Glomerular endothelial cell (primary cell): ENCODE measurements around the gene ASB18. TPM values are rescaled to one million over a fixed set of nuclear protein-coding genes. Genes with fewer than 3 reads are reported as not detected.
"Not testable (repeated sequence)": the region's sequence is repeated elsewhere in the genome, so short reads cannot be mapped to it uniquely, and the experiment has no call there.

Experiments used
- DNase-seq: peaks from one replicate; pipeline ENCODE4 v3.0.0-alpha.2; 2011; ENCODE audit warnings: low read depth, low spot score; ENCODE audit errors: extremely low read depth
- total RNA-seq: library from RNA; depleted of rRNA; stranded (reverse); fragments of >200 nt; gene quantifications from 2 replicates; pipeline ENCODE4 v1.2.3, GENCODE V29; 2015

Gene ASB18
- total RNA-seq, 1 donor from 2014 or later = not detected

GRCh38 chr2:236287656-236288055 lies 23.4 kb upstream of the ASB18 start:
- DNase-seq = no peak

DNA sequence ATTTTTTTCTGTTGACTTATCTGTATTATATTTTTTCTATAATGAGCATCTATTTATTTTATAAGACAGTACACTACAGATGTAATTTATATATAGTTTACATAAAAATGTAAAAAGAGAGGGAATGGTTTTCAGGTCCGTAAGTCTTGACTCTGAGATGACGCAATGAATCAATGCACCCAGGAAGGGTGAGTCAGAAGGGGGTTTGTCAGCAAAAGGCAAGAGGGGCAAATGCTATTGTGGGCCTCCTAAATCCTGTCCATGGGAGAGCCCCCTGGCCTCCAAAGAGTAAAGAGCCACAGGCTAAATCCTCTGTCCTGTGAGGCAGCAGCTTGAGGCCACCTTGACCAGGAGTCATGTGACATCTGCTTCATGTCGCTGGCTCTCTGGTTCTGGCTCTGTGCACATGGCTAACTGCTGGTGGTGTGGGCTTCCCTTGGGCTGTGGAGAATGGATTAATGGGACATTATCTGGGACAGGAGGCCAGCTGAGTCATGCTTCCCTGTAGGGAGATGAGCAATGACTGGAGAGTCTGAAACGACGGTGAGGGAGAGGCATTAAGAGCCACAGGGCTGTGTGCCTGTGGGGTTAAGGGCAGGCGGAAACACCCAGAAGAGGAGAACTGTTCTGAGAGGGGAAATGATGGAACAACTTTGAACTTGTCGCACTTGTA lies 22.8 kb upstream of the ASB18 start:
- DNase-seq = no peak

DNA sequence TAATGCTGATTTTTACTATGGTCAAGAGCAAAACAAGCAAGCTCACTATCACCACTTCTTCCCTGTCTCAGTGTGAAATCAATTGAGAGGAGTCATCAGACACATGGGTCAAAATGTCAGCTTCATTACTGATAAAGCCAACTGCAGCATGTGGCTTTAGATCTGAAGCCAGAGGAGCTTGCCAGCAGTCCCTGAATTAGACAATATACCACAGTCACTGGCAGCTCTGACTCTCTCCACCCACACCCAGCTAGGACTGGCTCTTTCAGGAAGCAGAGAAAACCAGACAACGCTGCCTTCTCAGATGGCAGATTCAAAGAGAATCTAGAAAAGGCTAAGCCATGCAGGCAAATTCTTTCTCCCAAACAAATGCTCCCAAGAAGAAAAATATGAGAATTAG lies 20.0 kb upstream of the ASB18 start:
- DNase-seq = no peak

- no peak for DNase-seq
Observed at GRCh38 chr2:236282406-236282805, 18.2 kb upstream of the ASB18 start.

GRCh38 chr2:236281423-236281822 lies 17.2 kb upstream of the ASB18 start:
- no peak for DNase-seq

DNA sequence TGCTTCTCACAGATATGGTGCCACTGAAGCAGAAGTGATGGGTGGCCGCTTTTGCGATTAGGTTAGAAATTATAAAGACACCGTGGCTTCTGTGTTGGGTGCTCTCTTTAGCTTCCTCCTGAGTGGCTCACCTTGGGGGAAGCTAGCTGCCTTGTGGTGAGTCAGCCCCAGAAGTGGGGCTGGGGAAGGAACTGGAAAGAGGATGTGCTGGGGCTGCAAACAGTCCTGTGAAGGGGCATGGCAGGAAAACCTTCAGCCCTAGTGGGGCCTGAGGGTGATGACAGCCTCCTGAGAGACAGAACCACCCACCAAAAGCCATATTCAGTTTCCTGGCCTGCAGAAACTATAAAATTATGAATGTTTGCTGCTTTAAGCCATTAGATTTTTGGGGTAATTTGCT lies 8.9 kb upstream of the ASB18 start:
- no peak for DNase-seq

- no peak for DNase-seq
Observed at GRCh38 chr2:236271851-236272250, 7.6 kb upstream of the ASB18 start.

- DNase-seq = not testable (repeated sequence)
Observed at GRCh38 chr2:236269876-236270275, 5.7 kb upstream of the ASB18 start.

DNA sequence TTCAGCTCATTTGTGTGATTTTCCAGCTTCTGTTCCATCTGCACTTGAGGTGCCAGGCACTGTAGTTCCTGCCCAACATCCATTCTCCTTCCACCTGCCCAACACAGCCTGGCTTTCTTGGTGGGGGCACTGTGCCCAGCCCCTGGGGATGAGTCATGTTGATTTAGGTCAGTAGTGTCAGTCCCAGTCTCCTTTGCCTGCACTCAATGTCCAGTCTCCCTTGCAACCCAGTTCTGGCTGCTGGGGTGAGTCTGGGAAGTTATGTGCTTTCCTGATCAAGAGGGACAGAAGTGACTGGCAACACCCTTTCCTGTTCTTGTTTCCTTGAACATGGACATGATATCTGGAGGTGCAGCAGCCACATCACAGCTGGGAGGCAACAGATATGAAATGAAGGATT lies 1.5 kb upstream of the ASB18 start:
- DNase-seq = no peak

- DNase-seq = no peak
Observed at GRCh38 chr2:236262238-236262637, 2.0 kb downstream of the ASB18 start.

- no peak for DNase-seq
Observed at GRCh38 chr2:236261452-236261851, 2.8 kb downstream of the ASB18 start.

- no peak for DNase-seq
Observed at GRCh38 chr2:236259371-236259770, 4.8 kb downstream of the ASB18 start.

DNA sequence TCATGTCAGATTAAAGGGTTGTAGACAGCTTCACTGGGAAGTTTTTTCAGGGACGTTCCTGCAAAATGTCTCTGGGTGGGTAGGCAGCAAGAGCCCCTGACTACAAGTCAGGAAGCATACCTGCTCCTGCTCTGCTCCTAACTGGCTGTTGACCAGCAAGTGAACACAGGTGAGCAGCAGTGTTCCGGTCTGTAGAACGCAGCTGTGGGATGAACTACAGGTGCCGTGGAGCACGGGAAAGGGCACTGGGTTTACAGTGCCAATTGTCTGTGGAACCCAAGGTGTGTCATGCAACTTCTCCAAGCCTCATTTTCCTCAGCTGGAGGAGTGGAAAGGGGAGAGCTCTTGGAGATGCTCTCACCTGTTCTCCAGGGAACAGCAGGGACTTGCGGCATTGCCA lies 6.6 kb downstream of the ASB18 start:
- DNase-seq = no peak

- DNase-seq = no peak
Observed at GRCh38 chr2:236257136-236257535, 7.1 kb downstream of the ASB18 start.

DNA sequence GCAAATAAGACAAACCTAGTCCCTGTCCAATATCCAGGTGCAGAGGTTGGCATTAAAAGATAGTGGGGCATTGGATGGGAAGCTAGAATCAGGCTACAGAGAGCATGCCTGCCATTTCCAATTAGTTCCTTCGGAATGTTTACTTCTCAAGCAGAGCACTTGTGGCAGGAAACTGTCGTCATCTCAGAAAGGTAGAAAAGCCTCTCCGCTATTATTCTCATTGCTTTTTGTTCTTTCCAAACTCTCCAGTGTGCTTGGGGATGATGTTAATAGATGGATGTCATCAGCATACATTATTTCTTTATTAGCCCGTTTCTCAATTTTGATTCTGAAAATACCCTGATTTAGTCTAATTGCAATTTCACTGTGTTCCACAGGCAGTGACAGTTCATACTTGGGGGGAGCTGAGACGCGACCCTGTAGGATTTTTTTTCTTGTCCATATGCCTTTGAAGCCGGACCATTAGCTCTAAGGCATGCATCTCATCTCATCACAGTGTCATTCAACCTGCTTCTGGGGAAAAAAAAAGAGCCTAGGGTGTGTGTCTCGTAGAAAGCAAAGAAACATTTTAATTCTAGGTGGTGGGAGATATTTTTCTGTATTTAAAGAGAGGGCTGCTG lies 7.7 kb downstream of the ASB18 start:
- no peak for DNase-seq

DNA sequence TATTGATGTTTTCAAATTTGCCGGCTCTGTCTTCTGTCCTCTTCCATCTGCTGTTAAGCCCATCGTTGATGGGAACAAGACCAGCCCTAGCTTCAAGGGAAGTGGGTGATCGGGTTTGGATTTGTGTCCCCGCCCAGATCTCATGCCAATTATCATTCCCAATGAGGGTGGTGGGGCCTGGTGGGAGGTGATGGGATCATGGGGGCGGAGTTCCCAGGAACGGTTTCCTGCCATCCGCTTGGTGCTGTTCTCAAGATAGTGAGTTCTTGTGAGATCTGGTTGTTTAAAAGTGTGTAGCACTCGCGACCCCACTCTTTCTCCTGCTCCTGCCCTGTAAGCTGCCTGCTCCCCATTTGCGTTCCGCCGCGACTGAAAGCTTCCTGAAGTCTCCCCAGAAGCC lies 9.5 kb downstream of the ASB18 start:
- DNase-seq = no peak

GRCh38 chr2:236254001-236254400 lies 10.2 kb downstream of the ASB18 start:
- no peak for DNase-seq

DNA sequence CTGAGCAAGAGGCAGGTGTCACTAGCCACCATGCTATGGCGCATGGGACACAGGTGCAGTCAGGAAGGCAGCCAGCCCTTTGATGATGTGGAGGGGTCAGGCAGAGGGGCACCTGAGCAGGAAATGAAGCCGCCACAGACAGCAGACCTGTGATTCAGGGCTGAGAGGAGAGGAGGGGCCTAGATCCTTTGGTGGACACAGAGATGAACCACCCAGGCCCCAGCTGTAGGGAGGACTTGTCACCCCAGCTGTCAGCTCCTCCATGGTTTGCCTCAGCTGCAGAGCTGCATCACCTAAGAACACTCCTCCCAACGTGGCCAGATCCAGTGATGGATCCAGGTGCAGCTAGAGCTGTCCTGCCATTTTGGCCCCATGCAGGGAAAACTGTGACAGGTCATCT lies 11.6 kb downstream of the ASB18 start:
- no peak for DNase-seq

DNA sequence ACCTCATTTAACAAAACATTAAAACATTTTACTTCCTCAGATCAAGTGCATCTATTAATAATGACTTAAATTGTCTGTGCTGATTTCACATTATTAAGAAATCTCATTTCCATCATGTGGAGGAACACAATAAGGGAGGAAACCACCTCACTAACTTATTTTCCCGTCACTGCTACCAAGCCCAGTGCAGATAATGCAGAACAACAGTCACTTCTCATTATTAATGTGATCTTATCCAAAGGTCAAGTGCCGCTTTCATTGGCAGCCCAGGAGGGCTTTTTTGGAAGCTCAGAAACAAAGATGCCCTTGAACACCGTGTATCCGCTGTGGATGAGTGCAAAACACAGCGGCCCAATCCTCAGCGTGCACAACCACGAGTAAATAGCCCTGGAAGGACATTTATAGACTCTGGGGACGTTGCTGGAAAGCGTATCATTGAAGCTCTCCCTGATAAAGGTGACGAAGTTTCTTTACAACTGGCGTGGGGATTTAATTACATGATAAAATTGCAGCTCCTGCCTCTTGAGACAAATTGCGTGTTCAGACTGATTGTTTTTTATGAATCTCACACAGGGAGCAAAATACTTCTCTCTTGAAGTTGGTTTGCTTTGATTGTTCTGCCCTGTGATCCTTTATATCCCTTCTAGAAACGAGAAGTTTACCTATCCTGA lies 13.2 kb downstream of the ASB18 start:
- no peak for DNase-seq

GRCh38 chr2:236250286-236250685 lies 13.9 kb downstream of the ASB18 start:
- DNase-seq = no peak

DNA sequence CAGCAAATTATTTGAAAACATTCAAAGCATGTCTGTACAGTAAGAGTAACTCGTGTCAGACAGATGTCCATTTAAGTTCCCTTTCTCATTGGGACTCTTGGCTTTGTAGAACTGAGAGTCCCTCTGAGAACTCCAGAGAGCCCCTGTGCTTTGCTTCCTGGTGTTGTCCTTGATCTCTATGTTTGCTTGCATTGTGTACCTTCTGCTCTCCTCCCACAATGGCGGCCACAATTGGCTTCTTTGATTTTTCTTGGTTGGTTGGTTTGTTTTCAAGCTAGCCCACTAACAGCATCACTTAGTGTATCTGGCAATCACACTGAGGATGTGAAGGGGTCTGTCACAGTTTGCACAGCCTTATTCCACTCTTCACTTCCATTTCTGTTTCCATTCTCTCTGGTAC lies 15.1 kb downstream of the ASB18 start:
- DNase-seq = no peak

- DNase-seq = no peak
Observed at GRCh38 chr2:236246711-236247246, 17.4 kb downstream of the ASB18 start.
